Measurements from ENCODE around the gene BICD1.

- TF ChIP-seq REL (CRISPR knock-in tag; conservative IDR thresholded peaks at IDR 0.05): no peak
- no peak for TF ChIP-seq MYNN (CRISPR knock-in tag; IDR thresholded peaks at IDR 0.05; ENCODE audit: low read depth)
- TF ChIP-seq CTCF (CRISPR knock-in tag; IDR thresholded peaks at IDR 0.05): no peak
- no peak for TF ChIP-seq MXD4 (CRISPR knock-in tag; IDR thresholded peaks at IDR 0.05)
- no peak for TF ChIP-seq PHF20 (CRISPR knock-in tag; IDR thresholded peaks at IDR 0.05)
- no peak for TF ChIP-seq FOXP4 (CRISPR knock-in tag; IDR thresholded peaks at IDR 0.05)
- no peak for TF ChIP-seq ZNF629 (CRISPR knock-in tag; conservative IDR thresholded peaks at IDR 0.05)
- TF ChIP-seq TBP (CRISPR knock-in tag; IDR thresholded peaks at IDR 0.05): no peak
- TF ChIP-seq ZBTB46 (CRISPR knock-in tag; IDR thresholded peaks at IDR 0.05; ENCODE audit: borderline replicate concordance): no peak
Observed at GRCh38 chr12:32277774-32278173, 171.1 kb downstream of the BICD1 start.

Measured in HepG2 (cell line).